A673 (cell line): ENCODE results near the gene GSG1L. TPM values are rescaled to one million over a fixed set of nuclear protein-coding genes. Genes with fewer than 3 reads are reported as not detected.

Experiments used
- BruUV-seq: library from RNA; stranded (reverse); fragments of 400-500 nt; replicated peaks from 2 replicates; lab custom pipeline; 2021; lab: Mats Ljungman, UMichigan
- CTCF ChIA-PET: fragments of 300-600 bp; sonication (Branson Sonifier 250); formaldehyde crosslinking; loops from one replicate; lab custom pipeline; 2022; ENCODE audit warnings: antibody characterized with exemption; lab: Charles Lee
- POLR2A ChIA-PET: fragments of 300-600 bp; sonication (Branson Sonifier 250); formaldehyde crosslinking; loops from one replicate; lab custom pipeline; 2022; ENCODE audit warnings: antibody characterized with exemption; ENCODE audit not compliant: low non-redundant PET; lab: Charles Lee
- DNase-seq: peaks from one replicate; pipeline ENCODE4 v3.0.0-alpha.2; 2015; ENCODE audit warnings: low spot score
- H3K27ac ChIP-seq: fragments of 200-600 bp; sonication (generic); 2 replicates; pipeline ENCODE4 v1.5.1; 2016; ENCODE audit warnings: mixed run types, low read depth, mild to moderate bottlenecking, mixed read lengths, antibody characterized with exemption, low read length; ENCODE audit not compliant: poor library complexity, severe bottlenecking
- H3K27me3 ChIP-seq: fragments of 200-600 bp; sonication (generic); replicated peaks from 2 replicates; pipeline ENCODE4 v1.6.1; 2017; ENCODE audit warnings: mixed run types, low read depth, mild to moderate bottlenecking, mixed read lengths, antibody characterized with exemption, low read length; ENCODE audit not compliant: insufficient read depth, poor library complexity
- H3K36me3 ChIP-seq: fragments of 200-600 bp; sonication (generic); 2 replicates; pipeline ENCODE4 v1.6.1; 2016; ENCODE audit warnings: mixed run types, mild to moderate bottlenecking, mixed read lengths, antibody characterized with exemption, low read length; ENCODE audit not compliant: insufficient read depth, poor library complexity, severe bottlenecking
- H3K4me1 ChIP-seq: fragments of 200-600 bp; sonication (generic); 2 replicates; pipeline ENCODE4 v1.6.1; 2017; ENCODE audit warnings: mixed run types, mild to moderate bottlenecking, mixed read lengths, antibody characterized with exemption, low read length; ENCODE audit not compliant: insufficient read depth, poor library complexity, severe bottlenecking
- H3K4me3 ChIP-seq: fragments of 200-600 bp; sonication (generic); 2 replicates; pipeline ENCODE4 v1.5.1; 2016; ENCODE audit warnings: low read depth, mixed run types, mild to moderate bottlenecking, mixed read lengths, low read length; ENCODE audit not compliant: poor library complexity, severe bottlenecking
- H3K9me3 ChIP-seq: fragments of 200-600 bp; sonication (generic); 2 replicates; pipeline ENCODE4 v1.6.1; 2016; ENCODE audit warnings: mixed run types, low read depth, mild to moderate bottlenecking, mixed read lengths, antibody characterized with exemption, low read length; ENCODE audit not compliant: poor library complexity, severe bottlenecking
- CTCF ChIP-seq: fragments of 300-800, 200-600 bp; sonication (generic); conservative IDR thresholded peaks from 2 replicates; pipeline ENCODE4 v1.5.1; 2017; ENCODE audit warnings: low read depth, mild to moderate bottlenecking, antibody characterized with exemption, low read length, moderate library complexity, mixed read lengths
- EZH2 ChIP-seq: fragments of 200-600 bp; sonication (generic); IDR thresholded peaks from 2 replicates; pipeline ENCODE4 v1.6.1; 2017; ENCODE audit warnings: borderline replicate concordance, low read depth, mild to moderate bottlenecking, mixed read lengths, antibody characterized with exemption, low read length; ENCODE audit not compliant: poor library complexity, severe bottlenecking
- intact Hi-C: fragments of 100-400 bp; cut with micrococcal nuclease; formaldehyde crosslinking; loops from one replicate; pipeline ENCODE4 v1.10.0; 2022; ENCODE audit not compliant: unreplicated experiment
- total RNA-seq: library from RNA; stranded (reverse); gene quantifications from 2 replicates; pipeline ENCODE4 v1.2.3, GENCODE V29; 2021

The GSG1L gene
- total RNA-seq, 1 experiment from 2014 or later: not detected

- Histone ChIP-seq H3K4me3 (no peak overlapping the region), H3K27me3 (peaks cover 4% of the 10 kb centered on the region), H3K36me3 (no peaks in the 10 kb centered on the region), H3K27ac (no peak overlapping the region), H3K9me3 (no peaks in the 10 kb centered on the region), H3K4me1 (no peaks in the 10 kb centered on the region)
- BruUV-seq: no TSS peak
- TF ChIP-seq CTCF (no peak), EZH2 (no peak)
- no peak for DNase-seq
- POLR2A ChIA-PET: no interaction called here
- CTCF ChIA-PET: no interaction called here
- intact Hi-C loops: loop anchor here (10.0 kb wide), 1 partner anchor 59 kb away; no protein-coding TSS in a partner anchor
Observed at GRCh38 chr16:27843800-27844199, 219.7 kb downstream of the GSG1L start.

DNA sequence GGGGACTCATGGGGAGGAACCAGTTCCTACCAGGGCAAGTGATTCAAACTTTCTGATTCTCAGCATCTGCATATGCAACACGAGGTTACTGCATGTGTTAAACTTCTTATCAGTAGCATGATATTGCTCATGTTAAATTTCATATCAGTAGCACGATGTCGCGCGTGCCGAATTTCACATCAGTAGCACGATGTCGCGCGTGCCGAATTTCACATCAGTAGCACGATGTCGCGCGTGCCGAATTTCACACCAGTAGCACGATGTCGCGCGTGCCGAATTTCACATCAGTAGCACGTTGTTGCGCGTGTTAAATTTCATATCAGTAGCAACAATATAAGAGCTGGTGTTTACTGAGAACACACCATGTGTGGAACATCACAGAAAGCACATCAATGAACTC lies 221.6 kb downstream of the GSG1L start:
- Histone ChIP-seq H3K27ac (no peak overlapping the region), H3K4me1 (no peaks in the 10 kb centered on the region)
- POLR2A ChIA-PET: no interaction called here

GRCh38 chr16:27841061-27841801 lies 222.3 kb downstream of the GSG1L start:
- DNase-seq: no peak
- Histone ChIP-seq H3K27me3 (peaks cover 10% of the 10 kb centered on the region), H3K4me1 (no peaks in the 10 kb centered on the region), H3K9me3 (no peaks in the 10 kb centered on the region), H3K36me3 (no peaks in the 10 kb centered on the region), H3K27ac (no peak overlapping the region), H3K4me3 (no peak overlapping the region)
- intact Hi-C loops: loop anchor here (10.0 kb wide), 1 partner anchor 56 kb away; no protein-coding TSS in a partner anchor
- TF ChIP-seq CTCF: no peak
- no peak for TF ChIP-seq EZH2
- CTCF ChIA-PET: no interaction called here
- no TSS peak for BruUV-seq
- POLR2A ChIA-PET: no interaction called here

More for the DNA sequence above, 221.6 kb downstream of the GSG1L start:
- no TSS peak for BruUV-seq
- Histone ChIP-seq H3K36me3 (no peaks in the 10 kb centered on the region), H3K9me3 (no peaks in the 10 kb centered on the region), H3K27me3 (peaks cover 4% of the 10 kb centered on the region), H3K4me3 (no peak overlapping the region)
- CTCF ChIA-PET: no interaction called here
- intact Hi-C loops: loop anchor here (10.0 kb wide), 1 partner anchor 57 kb away; no protein-coding TSS in a partner anchor
- no peak for TF ChIP-seq CTCF
- no peak for DNase-seq
